Lung (tissue), 12 donors: ENCODE data around the gene FAT3. TPM values are rescaled to one million over a fixed set of nuclear protein-coding genes. Genes with fewer than 3 reads are reported as not detected.

Experiments
- ATAC-seq: fragments of 200-7000 bp; cut with Tn5 transposase; one replicate; pipeline ENCODE4 v1.9.1; 2020; ENCODE audit warnings: moderate number of reproducible peaks; ENCODE audit not compliant: insufficient read depth, low FRiP score
- DNase-seq, 3 donors: peaks; one replicate each; pipeline ENCODE4 v3.0.0-alpha.2; 2013 to 2017
- H3K27ac ChIP-seq, 2 donors: one replicate each; pipeline ENCODE4 v1.5.1; 2013; ENCODE audit warnings: mild to moderate bottlenecking in 2 of 2, moderate library complexity in 2 of 2, control low read depth in 1 of 2, inconsistent platforms in 1 of 2, low read depth in 1 of 2, low read length in 1 of 2
- H3K27me3 ChIP-seq, 3 donors: one replicate each; pipeline ENCODE4 v1.5.1; 2013; ENCODE audit warnings: low read length in 2 of 3; ENCODE audit not compliant: control insufficient read depth in 3 of 3, insufficient read depth in 3 of 3
- H3K36me3 ChIP-seq, 4 donors: one replicate each; pipeline ENCODE4 v1.5.1; 2013; ENCODE audit warnings: low read length in 4 of 4, mild to moderate bottlenecking in 1 of 4, moderate library complexity in 1 of 4; ENCODE audit not compliant: control insufficient read depth in 4 of 4, insufficient read depth in 4 of 4
- H3K4me1 ChIP-seq, 5 donors: one replicate each; pipeline ENCODE4 v1.5.1; 2013; ENCODE audit warnings: low read length in 5 of 5, mild to moderate bottlenecking in 2 of 5, moderate library complexity in 1 of 5; ENCODE audit not compliant: control insufficient read depth in 5 of 5, insufficient read depth in 5 of 5
- H3K4me3 ChIP-seq: one replicate; pipeline ENCODE4 v1.5.1; 2013; ENCODE audit warnings: mild to moderate bottlenecking, control low read depth, moderate library complexity
- H3K9ac ChIP-seq, 2 donors: one replicate each; pipeline ENCODE4 v1.5.1; 2013; ENCODE audit warnings: low read length in 2 of 2, control low read depth in 1 of 2; ENCODE audit not compliant: insufficient read depth in 1 of 2
- H3K9me3 ChIP-seq, 4 donors: one replicate each; pipeline ENCODE4 v1.5.1; 2013; ENCODE audit warnings: low read length in 3 of 4, mild to moderate bottlenecking in 1 of 4, moderate library complexity in 1 of 4; ENCODE audit not compliant: control insufficient read depth in 4 of 4, insufficient read depth in 3 of 4
- WGBS, 2 donors: extraction: QIAGEN DNeasy Blood & Tissue Kit; methylation state at CpG; one replicate each; pipeline ENCODE4 v1.1.7; 2013; 5-methylcytosine and 5-hydroxymethylcytosine counted together
- polyA plus RNA-seq, 2 donors: library from polyadenylated mRNA; stranded (reverse); fragments of 200-250 nt; gene quantifications; one replicate each; pipeline ENCODE4 v1.2.1, GENCODE V29; 2013
- total RNA-seq, 2 donors: library from RNA; depleted of rRNA in 1 of 2; stranded (reverse); fragments of >200 nt in 1 of 2; gene quantifications; one replicate each; pipeline ENCODE4 v1.2.1, GENCODE V29; 2014 to 2021
- TF ChIP-seq, protein P1 (sequence below): IDR thresholded peaks from 2 replicates; pipeline ENCODE4 v1.5.1; 2012; ENCODE audit warnings: mild to moderate bottlenecking; ENCODE audit errors: control extremely low read depth, extremely low read depth
- donor health status: control.
- donor health status: control.
- donor health status: Bipolar disorder and iron deficiency.
- donor health status: healthy.
- donor health status: DM: yes; HTN: yes; CAD: no.

The FAT3 gene
- total and polyA plus RNA-seq, 4 donors: 0.22 to 108 (median 3.1) TPM

DNA sequence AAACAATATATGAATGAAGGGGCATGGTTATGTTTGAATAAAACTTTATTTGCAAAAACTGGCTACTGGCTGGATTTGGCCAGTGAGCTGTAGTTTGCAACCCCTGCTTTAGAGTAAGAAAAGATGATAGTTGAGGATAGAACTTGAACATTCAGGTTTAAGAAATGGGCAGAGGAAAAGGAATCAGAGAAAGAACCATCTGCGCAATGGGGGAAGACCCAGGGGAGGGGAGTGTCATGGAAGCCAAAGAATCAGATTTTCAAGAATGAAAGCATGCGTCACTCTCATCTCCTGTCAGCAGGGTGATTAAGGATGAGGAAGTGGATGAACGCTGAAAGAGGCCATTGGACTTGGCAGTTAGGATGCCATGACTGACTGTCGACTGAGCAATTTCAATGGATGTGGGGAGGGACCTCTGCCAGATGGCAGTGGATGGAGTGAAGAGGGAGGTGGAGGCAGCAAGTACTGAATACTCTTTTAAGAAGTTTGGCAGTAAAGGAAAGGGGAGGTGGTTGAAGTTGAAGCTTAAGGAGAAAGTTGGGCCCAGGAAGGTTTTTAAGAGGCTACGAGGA, 21.2 kb downstream of the FAT3 start:
- Histone ChIP-seq H3K4me3 (no peak overlapping the region), H3K9ac (no peak overlapping the region), H3K9me3 (no peaks in the 10 kb centered on the region), H3K36me3 (peaks cover 0 to 9% (median 0%) of the 10 kb centered on the region in 4 donors), H3K4me1 (peaks cover 0 to 4% (median 0%) of the 10 kb centered on the region in 5 donors), H3K27ac (no peak overlapping the region), H3K27me3 (no peaks in the 10 kb centered on the region)
- TF ChIP-seq, protein P1, sequence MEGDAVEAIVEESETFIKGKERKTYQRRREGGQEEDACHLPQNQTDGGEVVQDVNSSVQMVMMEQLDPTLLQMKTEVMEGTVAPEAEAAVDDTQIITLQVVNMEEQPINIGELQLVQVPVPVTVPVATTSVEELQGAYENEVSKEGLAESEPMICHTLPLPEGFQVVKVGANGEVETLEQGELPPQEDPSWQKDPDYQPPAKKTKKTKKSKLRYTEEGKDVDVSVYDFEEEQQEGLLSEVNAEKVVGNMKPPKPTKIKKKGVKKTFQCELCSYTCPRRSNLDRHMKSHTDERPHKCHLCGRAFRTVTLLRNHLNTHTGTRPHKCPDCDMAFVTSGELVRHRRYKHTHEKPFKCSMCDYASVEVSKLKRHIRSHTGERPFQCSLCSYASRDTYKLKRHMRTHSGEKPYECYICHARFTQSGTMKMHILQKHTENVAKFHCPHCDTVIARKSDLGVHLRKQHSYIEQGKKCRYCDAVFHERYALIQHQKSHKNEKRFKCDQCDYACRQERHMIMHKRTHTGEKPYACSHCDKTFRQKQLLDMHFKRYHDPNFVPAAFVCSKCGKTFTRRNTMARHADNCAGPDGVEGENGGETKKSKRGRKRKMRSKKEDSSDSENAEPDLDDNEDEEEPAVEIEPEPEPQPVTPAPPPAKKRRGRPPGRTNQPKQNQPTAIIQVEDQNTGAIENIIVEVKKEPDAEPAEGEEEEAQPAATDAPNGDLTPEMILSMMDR: no peak
- DNase-seq (no peak), ATAC-seq (no peak)
- WGBS, 2 donors: 82 to 85% methylated on average over 5 of the region's 5 CpGs

DNA sequence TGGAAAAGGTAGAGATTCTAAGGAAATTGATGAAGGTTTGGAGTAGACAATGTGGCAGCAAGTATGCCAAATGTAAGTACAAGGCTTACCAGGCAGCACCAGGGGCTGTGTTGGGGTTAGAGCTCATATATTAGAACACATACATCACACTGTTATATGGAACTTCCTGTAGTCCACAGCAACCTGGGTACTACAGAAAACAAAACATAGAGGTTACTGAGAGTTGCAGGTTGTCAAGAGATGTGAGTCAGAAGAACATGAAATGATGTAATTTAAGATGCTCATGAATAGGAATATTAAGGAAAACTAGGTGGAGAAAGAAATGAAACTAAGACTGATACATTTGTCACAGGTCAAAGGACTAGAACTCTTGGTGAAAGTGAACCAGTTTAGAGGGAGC, 22.0 kb downstream of the FAT3 start:
- peaks cover 0 to 9% (median 0%) of the 10 kb centered on the region in 4 donors for H3K36me3 ChIP-seq
- no peak for ATAC-seq
- no peak overlapping the region for H3K9ac ChIP-seq
- H3K9me3 ChIP-seq: no peaks in the 10 kb centered on the region
- no peaks in the 10 kb centered on the region for H3K4me1 ChIP-seq
- TF ChIP-seq, protein P1: no peak
- H3K27ac ChIP-seq: no peak overlapping the region
- H3K4me3 ChIP-seq: no peak overlapping the region
- no peaks in the 10 kb centered on the region for H3K27me3 ChIP-seq
- DNase-seq: no peak

DNA sequence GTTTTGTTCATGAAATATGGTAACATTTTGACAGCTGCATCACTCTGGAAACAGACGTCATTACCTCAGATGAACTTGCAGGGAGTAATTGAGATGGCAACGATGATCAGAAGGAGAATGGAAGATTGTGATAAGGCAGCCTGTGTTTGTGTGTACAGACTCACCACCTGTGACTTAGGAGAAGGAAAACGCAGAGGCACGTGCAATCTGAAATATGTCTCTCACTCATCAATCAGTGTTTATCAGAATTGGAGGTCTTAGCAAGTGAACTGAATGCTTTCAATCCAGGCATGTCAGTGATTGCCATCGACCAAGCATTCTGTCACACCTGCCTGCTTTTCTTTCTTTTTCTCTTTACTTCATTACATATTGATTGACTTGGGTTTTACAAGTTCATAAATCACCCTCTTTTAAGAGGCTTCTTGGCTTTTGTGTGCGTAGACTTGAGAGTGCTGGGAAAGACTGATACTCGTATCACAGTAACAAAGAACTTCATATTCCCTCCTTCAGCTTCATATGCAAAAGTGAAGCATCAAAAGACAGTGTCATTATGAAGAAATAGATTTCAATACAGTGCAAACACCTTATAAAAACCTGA, 24.6 kb downstream of the FAT3 start:
- DNase-seq (no peak), ATAC-seq (no peak)
- H3K27ac ChIP-seq: no peak overlapping the region
- peaks cover 0 to 12% (median 0%) of the 10 kb centered on the region in 5 donors for H3K4me1 ChIP-seq
- 66 to 77% methylated on average over 7 of the region's 7 CpGs for WGBS, 2 donors
- no peak overlapping the region for H3K4me3 ChIP-seq
- H3K9me3 ChIP-seq: no peaks in the 10 kb centered on the region
- peaks cover 0 to 9% (median 2%) of the 10 kb centered on the region in 4 donors for H3K36me3 ChIP-seq
- H3K9ac ChIP-seq: no peak overlapping the region
- TF ChIP-seq, protein P1: no peak
- no peaks in the 10 kb centered on the region for H3K27me3 ChIP-seq
